ENCODE data around the gene EIF4A3. TPM values are rescaled to one million over a fixed set of nuclear protein-coding genes. Genes with fewer than 3 reads are reported as not detected.

The EIF4A3 gene
- total and polyA plus RNA-seq, 9 donors: 71.2 to 114 (median 87.8) TPM

DNA sequence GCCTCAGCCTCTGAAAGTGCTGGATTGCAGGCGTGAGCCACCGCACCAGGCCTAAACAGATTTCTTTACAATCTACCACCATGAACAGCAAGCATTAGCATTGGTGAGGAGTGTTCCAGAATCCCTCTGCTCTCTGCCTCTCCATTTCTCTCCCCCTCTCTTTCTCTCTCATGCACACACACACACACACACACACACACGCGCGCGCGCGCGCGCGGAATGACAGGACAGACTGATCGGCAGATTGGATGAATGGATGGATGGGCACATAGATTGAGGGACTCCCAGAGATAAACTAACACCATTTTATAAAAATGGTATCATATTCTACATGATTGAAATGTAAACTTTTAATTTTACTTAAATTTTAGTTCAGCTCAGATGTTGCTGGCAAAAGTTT, 26.2 kb upstream of the EIF4A3 start:
- intact Hi-C loops (cut with DNase I): no loop called here

DNA sequence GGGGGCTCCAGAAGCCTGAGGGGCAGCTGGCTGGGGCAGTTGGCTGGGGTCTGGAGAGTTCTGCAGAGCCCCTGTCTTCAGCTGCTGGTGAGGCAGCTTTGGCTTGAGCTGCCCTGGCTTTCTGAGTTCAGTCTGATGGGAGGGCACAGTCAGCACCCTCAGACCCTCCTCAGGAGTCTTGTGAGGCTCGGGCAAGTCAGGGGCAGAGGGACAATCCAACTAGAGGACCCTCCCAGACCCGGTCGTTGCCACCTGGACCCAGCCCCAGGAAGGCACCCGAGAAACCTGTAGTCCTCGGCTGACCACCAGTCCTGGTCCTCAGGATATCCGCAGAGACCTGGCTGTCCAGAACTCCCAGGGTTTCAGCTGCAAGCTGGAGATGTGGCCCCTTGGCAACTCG, 24.8 kb upstream of the EIF4A3 start:
- DNase-seq: no peak
- intact Hi-C loops (cut with DNase I): no loop called here
- Histone ChIP-seq H3K4me3 (no peak overlapping the region), H3K36me3 (no peaks in the 10 kb centered on the region), H3K4me1 (ENCODE audit: insufficient read depth) (no peaks in the 10 kb centered on the region), H3K27me3 (no peaks in the 10 kb centered on the region), H3K9me3 (no peaks in the 10 kb centered on the region), H3K27ac (no peak overlapping the region)
- WGBS, 3 donors: 86 to 93% (median 89%) methylated on average over 6 to 7 of the region's 7 CpGs
- TF ChIP-seq POLR2A (IDR thresholded peaks at IDR 0.05) (no peak), EP300 (IDR thresholded peaks at IDR 0.05) (no peak)
- TF ChIP-seq, protein P1, sequence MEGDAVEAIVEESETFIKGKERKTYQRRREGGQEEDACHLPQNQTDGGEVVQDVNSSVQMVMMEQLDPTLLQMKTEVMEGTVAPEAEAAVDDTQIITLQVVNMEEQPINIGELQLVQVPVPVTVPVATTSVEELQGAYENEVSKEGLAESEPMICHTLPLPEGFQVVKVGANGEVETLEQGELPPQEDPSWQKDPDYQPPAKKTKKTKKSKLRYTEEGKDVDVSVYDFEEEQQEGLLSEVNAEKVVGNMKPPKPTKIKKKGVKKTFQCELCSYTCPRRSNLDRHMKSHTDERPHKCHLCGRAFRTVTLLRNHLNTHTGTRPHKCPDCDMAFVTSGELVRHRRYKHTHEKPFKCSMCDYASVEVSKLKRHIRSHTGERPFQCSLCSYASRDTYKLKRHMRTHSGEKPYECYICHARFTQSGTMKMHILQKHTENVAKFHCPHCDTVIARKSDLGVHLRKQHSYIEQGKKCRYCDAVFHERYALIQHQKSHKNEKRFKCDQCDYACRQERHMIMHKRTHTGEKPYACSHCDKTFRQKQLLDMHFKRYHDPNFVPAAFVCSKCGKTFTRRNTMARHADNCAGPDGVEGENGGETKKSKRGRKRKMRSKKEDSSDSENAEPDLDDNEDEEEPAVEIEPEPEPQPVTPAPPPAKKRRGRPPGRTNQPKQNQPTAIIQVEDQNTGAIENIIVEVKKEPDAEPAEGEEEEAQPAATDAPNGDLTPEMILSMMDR (IDR thresholded peaks at IDR 0.05): no peak

More for the DNA sequence above, 26.2 kb upstream of the EIF4A3 start:
- Histone ChIP-seq H3K36me3 (no peaks in the 10 kb centered on the region), H3K4me1 (ENCODE audit: insufficient read depth) (no peaks in the 10 kb centered on the region), H3K9me3 (no peaks in the 10 kb centered on the region), H3K4me3 (no peak overlapping the region), H3K27me3 (no peaks in the 10 kb centered on the region), H3K27ac (no peak overlapping the region)
- TF ChIP-seq EP300 (IDR thresholded peaks at IDR 0.05): no peak
- TF ChIP-seq, protein P1 (IDR thresholded peaks at IDR 0.05): no peak
- TF ChIP-seq POLR2A (IDR thresholded peaks at IDR 0.05): no peak
- no peak for DNase-seq
- 78 to 97% (median 81%) methylated on average over 12 of the region's 12 CpGs for WGBS, 3 donors

DNA sequence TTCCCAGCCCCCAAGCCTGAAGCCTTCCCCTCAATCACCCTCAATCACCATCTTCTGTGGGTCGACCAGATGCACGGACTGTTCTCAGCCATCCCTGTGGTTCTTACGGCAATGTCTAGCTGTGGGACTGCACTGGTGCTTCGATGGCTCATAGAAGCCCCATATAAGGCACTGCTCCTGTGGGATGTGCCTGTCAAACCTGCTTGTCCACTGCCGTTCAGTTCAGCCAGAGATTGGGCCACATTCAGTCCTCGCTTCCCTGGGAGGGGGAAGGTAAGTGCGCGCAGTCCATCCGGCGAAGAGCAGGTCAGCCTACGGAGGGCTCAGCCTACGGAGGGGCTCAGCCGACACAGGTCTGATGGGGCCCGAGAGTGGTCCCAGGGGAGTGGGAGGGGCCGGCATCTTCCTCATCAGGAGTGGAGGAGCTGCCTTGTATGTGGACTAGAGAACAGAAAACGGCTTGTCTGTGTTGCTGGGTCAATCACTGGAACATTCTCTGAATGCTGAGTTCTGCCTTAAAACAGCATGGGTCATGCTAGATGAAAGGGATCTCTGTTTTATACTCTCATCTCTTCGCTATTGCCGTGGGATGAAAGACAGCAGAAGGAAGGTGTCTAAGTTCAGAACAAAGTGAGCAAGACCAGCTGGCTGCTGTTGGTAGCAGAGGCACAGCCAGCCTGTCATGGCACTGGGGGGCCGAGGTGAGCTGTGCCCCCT, 23.0 kb upstream of the EIF4A3 start, which contains the start of gene CARD14:
Gene CARD14 (plus strand): TSS at position 247 of the 717 bp plus-strand sequence. CDS start 11,409 bp downstream, outside the sequence.
- Histone ChIP-seq H3K4me1 (ENCODE audit: insufficient read depth) (no peaks in the 10 kb centered on the region), H3K27ac (no peak within 1 kb of the TSS), H3K9me3 (no peaks in the 10 kb centered on the region), H3K4me3 (no peak within 1 kb of the TSS), H3K27me3 (no peaks in the 10 kb centered on the region), H3K36me3 (no peaks in the 10 kb centered on the region)
- 62 to 79% (median 70%) methylated on average over 19 of the region's 19 CpGs for WGBS, 3 donors
- intact Hi-C loops (cut with DNase I): no loop called here
- no peak for DNase-seq
- TF ChIP-seq EP300 (IDR thresholded peaks at IDR 0.05): no peak
- TF ChIP-seq, protein P1 (IDR thresholded peaks at IDR 0.05): no peak
- TF ChIP-seq POLR2A (IDR thresholded peaks at IDR 0.05): no peak

DNA sequence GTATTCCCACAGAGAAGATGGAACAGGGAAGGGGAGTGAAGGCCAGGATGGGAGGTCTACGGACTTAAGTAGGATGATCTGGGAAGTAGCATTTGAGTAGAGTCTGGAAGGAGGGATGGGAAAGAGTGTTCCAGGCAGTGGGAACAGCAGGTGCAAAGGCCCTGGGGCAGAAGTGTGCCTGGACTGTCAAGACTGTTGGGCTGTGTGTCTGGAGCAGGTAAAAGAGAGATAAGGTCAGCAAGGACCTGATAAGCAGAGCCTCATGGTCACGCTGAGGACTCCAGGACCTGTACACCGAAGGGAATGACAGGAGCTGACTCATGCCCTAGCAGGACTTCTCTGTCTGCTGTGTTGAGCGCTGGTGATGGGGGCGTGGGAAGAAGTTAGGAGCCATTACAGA, 22.2 kb upstream of the EIF4A3 start:
- no peaks in the 10 kb centered on the region for H3K27me3 ChIP-seq
- no peaks in the 10 kb centered on the region for H3K4me1 ChIP-seq (ENCODE audit: insufficient read depth)
- DNase-seq: no peak
- TF ChIP-seq EP300 (IDR thresholded peaks at IDR 0.05) (no peak), POLR2A (IDR thresholded peaks at IDR 0.05) (no peak)
- TF ChIP-seq, protein P1 (IDR thresholded peaks at IDR 0.05): no peak
- 87 to 94% (median 93%) methylated on average over 5 of the region's 5 CpGs for whole genome bisulfite sequencing, 3 donors
- no peak overlapping the region for H3K27ac ChIP-seq
- no peak overlapping the region for H3K4me3 ChIP-seq
- H3K9me3 ChIP-seq: no peaks in the 10 kb centered on the region
- H3K36me3 ChIP-seq: no peaks in the 10 kb centered on the region
- intact Hi-C loops (cut with DNase I): no loop called here

All from ovary (tissue), 9 donors.